Neural cell (in vitro differentiated cells): ENCODE data around the gene PREX1.

Experiments used
- EZH2 ChIP-seq: fragments of 200-600, 300-800 bp; shearing (Covaris generic), sonication (generic); IDR thresholded peaks from 2 replicates; pipeline ENCODE4 v1.6.1; 2014; ENCODE audit warnings: antibody characterized with exemption, low read length, borderline replicate concordance, mild to moderate bottlenecking; ENCODE audit not compliant: insufficient read depth, poor library complexity, severe bottlenecking
- SMC3 ChIP-seq: fragments of 450-650 bp; conservative IDR thresholded peaks from 2 replicates; pipeline ENCODE4 v1.6.1; 2014; ENCODE audit warnings: antibody characterized with exemption, mild to moderate bottlenecking, moderate library complexity; ENCODE audit not compliant: poor library complexity
- TAF1 ChIP-seq: IDR thresholded peaks from 2 replicates; pipeline ENCODE4 v1.6.1; 2012; ENCODE audit warnings: low read depth
- TF ChIP-seq, protein P1 (sequence below): fragments of 450-650 bp; IDR thresholded peaks from 2 replicates; pipeline ENCODE4 v1.5.1; 2014; ENCODE audit warnings: antibody characterized with exemption, mild to moderate bottlenecking, moderate library complexity; ENCODE audit not compliant: poor library complexity, severe bottlenecking

DNA sequence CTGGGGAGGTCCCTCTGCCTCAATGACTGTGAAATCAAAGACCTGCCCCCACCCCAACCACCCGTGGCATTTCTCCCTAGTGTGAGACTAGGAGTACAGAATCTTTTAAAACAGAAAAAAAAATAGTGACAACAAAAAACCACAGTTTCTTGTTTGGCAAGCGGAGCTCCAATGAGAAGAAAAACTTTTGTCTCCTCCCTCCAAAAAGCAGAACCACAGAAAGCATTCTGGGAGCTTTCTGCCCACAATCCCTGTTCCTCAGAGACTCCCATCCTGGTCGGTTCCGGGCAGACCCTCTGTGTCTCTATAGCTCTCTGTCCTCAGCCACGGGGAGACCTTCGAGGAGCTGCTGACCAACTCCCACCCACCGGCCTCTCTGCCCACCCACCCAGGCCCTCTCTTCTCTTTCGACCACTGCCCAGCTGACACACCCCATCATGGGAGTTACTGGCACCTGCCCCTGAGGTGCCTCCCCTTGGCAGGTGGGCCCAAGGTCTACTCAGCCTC is 4.9 kb downstream of the PREX1 start:
- TF ChIP-seq EZH2: no peak
- TF ChIP-seq, protein P1, sequence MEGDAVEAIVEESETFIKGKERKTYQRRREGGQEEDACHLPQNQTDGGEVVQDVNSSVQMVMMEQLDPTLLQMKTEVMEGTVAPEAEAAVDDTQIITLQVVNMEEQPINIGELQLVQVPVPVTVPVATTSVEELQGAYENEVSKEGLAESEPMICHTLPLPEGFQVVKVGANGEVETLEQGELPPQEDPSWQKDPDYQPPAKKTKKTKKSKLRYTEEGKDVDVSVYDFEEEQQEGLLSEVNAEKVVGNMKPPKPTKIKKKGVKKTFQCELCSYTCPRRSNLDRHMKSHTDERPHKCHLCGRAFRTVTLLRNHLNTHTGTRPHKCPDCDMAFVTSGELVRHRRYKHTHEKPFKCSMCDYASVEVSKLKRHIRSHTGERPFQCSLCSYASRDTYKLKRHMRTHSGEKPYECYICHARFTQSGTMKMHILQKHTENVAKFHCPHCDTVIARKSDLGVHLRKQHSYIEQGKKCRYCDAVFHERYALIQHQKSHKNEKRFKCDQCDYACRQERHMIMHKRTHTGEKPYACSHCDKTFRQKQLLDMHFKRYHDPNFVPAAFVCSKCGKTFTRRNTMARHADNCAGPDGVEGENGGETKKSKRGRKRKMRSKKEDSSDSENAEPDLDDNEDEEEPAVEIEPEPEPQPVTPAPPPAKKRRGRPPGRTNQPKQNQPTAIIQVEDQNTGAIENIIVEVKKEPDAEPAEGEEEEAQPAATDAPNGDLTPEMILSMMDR: no peak
- TF ChIP-seq TAF1: no peak
- TF ChIP-seq SMC3: no peak
